ENCODE data around the gene CPNE4.
"Not testable (repeated sequence)": the region's sequence is repeated elsewhere in the genome, so short reads cannot be mapped to it uniquely, and the experiment has no call there.

Gene CPNE4

DNA sequence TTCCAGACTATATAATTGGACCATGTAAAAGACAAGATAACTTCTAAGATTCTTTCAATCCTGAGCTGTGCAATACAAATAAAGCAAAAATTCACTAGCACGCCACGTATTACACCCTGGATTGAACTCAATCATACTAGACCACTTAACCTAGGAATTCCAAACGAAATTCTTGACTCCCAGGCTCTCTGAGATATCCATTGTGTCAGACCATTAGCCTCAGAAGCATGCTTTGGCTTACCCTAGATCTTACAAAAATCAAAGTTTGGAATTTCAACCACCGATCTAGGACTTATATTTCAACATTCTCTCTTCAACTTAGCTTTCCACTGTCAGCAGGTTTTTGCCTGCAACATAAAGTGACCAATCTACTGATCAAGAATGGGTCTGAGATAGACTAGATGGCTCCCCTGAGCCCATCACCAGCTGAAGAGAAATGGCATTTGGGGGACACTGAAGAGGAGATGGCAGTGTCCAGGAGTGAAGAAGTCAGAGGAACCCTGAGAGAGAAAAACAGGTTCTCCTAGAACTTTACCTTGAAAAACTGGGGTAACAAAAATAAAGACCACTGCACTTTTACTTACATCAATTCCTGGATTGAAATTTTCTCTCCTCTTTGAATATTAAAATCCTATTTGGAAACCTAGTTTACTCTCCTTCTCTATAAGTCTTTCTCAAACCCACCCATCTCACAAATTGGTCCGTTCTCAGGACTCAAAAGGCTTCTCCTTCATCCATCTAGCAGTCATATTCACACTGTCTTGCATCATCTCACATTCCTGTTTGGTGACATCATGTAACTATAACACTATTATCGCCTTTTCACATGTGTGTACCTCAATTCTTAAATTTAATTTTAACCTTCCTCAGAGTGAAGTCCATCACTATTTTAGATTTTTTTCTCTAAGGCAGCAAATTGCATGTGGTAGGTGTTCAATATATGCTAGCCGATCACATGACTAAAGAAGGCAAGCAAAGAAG is 18.5 kb downstream of the CPNE4 start:
- DNase-seq, result no peak

DNA sequence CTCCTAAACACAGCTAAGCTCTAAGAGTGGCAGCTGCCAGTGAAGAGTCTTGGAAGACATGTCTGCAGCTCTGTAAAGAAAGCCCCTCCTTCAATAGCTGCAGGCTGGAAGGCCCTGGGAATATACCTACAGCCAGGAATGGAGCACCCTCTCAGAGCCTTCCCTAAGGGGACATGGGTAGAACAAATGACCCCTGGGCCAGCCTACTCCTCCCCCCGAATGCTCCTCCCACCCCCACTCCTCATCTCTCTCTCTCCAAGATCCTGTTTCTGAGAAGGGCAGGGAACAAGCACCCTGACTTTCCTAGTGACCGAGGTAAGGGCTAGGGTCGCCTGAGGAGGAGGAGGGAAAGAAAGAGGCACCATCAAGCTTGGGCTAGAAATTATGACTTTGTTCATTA is 20.7 kb downstream of the CPNE4 start:
- no peak for DNase-seq

DNA sequence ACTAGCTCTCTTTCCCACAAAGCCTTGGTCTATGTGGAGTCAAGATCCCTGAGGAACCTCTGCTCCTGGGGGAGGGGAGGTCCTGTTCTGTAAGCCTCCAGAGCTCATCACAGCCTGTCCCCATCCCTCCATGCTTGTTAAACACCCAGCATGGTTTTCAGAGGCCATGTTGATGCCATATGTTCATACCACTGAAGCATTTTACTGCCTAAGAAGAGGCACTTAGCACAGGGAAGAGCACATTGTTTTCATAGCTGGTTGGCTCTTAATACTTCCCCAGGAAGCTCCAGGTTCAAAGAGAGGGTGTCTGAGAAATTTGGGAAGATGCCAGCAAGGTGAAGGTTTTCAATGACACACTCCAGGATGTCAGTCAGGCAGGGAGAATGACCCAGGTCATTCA is 25.6 kb downstream of the CPNE4 start:
- no peak for DNase-seq

DNA sequence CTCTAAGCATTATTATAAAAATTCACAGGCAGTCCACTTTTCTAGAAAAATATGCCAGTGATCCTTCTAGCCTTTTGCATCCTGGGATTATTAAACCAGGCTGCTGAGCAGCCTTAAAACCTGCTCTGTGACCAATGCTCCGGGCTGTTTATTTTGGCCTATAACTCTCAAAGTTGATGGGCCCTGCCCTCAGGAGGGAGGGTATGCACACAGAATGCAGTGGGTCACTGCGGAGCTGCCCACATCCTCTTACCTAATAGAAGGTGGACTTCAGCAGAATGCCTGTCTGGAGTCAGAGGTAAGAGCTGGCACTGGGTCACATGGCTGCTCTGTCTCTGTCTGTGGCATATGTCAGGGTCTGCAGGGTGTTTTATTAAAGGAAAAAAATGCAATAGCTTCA is 26.0 kb downstream of the CPNE4 start:
- DNase-seq, result no peak

DNA sequence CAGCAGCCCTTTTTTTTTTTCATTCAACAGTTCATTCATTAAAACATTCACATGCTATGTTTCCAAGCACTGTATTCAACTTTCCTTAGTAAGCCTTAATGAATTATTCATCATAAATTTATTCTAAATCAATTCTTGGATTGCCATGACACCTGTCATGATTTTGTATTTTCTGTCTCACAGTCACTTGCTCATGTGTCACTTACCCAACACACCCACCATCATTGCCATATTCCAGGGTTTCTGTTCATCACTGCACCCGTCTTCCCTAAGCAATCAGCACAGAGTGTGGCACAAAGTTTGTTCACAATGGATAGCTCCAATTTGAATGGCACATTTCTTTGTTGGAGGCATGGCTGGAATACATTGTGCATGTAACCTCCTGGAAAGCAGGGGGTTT is 27.2 kb downstream of the CPNE4 start:
- no peak for DNase-seq

DNA sequence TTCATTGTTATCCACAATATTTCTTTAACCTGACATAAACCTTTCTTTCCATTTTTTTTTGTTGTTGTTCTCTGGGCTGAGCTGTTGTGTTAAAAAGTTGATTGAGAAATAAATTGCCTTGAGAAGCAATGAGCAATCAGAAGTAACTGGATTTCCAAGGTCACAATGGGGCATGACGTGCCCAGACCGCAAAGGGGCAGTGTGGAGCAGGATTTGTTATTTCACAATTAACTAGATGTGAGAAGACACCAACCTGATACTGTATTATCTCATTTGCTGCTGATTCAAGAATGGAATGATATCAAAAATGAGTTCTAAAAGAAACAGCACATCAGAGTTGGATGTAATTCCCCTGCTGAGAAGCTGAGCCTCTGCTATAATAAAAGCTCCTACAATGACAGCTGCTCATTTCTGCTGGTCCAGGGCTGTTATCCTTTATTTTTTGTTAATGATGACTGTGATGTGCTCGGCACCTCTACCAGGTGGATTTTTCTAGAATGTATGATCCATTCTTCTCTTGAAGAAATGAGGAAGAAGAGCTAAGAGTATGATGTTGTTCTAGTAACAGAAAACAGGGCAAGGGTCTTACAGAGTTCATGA is 28.1 kb downstream of the CPNE4 start:
- peak; percentile 45 to 59 for DNase-seq

DNA sequence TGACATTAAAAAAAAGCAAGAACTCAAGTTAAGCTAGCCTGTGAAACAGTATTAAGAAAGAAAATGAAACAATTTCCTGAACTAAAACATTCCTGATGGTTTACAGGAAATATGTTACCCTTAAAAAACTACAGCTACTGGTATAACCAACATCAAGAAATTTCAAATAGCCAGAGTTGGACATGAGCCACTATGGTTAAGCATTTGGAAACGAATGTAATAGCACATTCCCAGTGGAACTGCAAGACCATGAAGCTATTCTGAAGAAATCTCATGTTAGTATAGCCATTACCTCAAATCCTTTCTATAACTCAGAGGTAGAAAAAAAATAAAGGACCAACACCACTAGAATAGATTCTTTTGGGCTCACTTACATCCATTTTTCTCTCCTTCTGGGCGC is 30.2 kb downstream of the CPNE4 start:
- DNase-seq, result no peak

DNA sequence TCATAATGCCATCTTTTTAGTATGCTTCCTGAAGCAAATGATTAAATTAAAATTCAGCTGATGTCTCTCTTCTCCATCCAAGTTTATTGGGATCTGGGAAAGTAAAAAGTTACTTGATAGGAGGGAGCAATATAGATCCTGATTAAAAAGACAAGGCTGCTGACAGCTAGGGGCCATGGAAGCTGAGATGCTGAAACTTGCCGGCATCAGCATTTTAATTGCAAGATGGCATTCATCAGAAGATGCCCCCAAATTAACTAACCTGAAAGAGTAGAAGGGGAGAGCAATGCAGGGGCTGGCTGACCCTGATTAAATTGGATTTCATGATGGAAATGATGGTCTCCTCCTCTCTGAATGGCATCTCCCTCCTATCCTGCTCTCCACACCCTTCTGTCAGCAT is 31.1 kb downstream of the CPNE4 start:
- DNase-seq, result no peak

DNA sequence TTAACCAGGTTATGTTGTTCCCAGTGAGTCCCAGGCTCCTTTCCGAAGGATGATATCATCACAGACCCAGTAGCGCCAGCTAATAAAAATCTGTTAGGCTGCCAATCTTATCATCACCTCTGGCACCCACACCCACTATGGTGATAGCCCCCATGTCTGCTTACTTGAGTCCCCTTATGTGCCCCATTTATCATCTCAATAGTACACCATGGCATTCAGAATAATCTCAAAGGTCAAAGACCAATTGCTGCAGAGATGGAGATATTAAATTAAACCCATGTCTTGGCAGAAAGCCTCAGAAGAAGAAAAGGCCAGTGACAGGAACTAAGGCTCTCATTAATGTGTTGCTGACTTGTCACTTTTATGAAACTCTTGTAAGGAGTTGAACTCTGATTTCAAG is 32.8 kb downstream of the CPNE4 start:
- no peak for DNase-seq

DNA sequence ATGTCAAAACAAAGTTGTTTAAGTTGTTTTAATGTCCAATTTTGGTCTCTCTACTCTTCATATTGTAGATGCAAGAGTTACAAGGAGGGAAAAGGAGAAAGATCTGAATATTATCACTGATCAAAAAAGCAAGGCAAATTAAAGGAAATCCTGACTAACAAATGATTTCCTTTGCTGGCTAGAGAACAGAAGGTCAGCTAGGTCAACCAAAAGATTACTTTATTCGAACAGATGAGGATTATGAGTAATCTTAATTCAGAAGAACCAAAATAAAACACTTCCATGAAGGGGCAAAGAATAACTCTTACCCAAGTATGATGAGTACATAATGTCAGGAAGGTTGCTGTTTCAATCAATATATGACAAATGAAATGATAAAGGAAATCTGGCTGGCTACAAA is 33.8 kb downstream of the CPNE4 start:
- DNase-seq, result no peak

DNA sequence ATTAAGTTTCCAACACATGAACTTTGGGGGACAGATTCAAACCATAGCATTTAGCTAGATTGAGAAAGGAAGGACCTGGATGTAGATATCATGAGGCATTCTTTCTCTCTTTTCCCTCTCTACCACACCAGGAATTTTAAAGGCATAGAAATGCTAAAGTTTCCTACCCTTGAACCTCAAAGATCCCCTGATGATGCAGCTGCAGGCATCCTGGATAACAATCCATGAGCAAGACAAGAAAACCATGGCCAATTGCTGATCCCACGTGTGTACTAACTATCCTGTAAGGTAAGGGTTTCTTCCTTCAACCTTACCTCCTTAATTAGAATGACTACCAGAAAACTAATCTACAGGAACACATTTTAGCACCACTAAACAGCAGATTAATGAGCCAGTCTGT is 36.8 kb downstream of the CPNE4 start:
- DNase-seq, result no peak

DNA sequence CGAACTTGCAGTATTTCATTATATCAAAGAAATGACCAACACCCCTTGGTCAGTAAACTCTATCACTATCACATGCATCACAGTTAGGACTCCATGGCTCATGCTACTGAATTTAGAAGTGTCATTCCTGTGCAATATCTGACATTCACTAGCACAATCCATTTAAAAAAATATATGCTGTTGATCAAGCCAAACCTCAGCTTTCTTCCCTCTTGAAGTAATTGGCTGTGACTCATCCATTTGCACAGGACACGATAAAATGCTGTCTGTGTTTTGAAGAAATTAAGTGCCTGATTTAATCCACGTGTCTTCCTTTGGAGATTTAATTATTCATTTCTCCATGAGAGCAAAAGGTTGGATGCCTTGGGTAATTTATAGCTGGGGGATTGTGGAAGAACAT is 38.9 kb downstream of the CPNE4 start:
- DNase-seq, result no peak

DNA sequence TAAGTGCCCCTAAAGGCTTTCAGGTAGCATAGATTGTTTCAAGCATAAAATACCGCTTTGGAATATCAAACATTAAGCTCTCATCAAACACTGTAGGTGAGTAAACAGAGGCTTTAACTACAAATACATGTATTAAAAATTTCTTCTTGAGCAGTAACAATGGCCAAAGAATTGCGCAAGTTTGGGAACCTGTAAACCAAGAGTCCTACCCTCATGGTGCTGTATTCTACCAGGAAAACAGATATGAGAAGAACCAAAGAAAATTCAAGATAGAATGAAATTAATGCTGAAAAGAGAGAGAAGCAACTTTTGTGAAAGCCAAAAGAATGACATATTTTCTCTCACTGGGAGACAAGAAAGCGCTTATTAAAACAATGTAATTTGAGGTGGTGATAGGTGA is 45.5 kb downstream of the CPNE4 start:
- DNase-seq, result no peak

DNA sequence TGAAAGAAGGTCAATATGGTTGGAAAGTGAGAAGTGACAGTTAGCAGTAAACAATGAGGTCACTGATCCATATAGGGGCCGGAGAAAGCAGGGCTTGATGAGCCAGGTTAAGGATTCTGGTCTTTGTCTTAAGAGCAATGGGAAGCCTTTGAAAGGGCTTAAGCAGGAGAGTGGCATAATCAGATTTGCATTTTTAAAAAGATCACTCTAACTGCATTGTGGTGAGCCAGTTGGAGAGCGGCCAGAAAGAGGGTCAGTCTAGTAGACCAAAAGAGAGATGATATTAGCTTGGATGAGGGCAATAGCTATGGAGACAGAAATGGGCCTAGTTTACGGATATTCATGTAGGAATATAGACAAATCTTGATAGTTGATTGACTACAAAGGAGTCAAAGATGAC is 46.6 kb downstream of the CPNE4 start:
- no peak for DNase-seq

DNA sequence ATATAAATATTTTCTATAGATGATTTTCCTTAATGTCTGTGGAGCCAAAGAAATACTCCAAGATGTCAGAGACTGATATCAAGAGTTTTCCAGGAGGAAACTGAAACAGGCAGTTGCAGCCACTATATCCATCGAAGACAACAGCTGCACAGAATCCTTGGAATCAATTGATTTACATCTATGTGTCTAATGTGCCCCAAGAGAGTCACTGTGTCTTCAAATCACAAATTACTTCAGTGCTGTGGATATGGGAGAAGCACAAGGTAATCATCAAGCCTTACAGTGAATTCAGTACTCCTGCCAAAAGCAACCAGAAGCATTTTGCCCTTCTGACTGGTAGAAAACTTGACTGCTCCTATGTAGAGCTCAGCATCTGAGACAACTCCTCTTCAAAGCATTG is 51.1 kb downstream of the CPNE4 start:
- DNase-seq, result no peak

DNA sequence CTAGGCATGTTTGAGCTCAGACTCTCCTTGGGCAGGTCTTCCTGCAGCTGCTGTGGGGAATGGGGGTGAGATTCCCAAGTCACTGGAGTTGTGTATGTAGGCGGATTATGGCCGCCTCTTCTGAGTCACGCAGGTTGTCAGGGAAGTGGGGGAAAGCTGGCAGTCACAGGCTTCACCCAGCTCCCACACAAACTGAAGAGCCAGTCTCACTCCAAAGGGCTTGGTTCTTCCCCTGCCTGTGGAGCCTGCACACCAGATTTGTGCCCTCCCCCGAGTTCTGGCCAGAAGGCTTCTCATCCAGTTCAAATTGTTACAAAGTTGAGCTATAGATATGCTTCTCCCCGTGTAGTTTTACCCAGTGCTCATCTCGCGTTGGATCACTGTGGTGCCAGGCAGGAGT is 53.5 kb downstream of the CPNE4 start:
- no peak for DNase-seq

DNA sequence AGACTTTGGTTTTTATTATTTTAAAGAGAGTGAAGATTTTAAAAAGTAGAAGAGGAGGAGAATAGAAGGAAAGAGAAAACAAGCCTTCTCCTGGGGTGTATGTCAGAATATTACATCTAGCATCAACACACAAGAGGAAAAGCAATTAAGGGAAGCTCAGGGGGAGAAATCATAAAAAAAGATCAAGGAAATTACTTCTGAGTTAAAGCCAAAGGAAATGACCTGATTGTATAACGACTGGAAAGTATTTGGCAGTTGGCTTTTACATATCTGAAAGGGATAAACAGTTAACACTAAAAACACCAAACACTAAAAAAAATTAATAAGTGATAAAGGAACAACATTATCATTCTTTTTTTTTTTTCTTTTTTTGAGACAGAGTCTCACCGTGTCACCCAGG is 58.4 kb downstream of the CPNE4 start:
- no peak for DNase-seq

DNA sequence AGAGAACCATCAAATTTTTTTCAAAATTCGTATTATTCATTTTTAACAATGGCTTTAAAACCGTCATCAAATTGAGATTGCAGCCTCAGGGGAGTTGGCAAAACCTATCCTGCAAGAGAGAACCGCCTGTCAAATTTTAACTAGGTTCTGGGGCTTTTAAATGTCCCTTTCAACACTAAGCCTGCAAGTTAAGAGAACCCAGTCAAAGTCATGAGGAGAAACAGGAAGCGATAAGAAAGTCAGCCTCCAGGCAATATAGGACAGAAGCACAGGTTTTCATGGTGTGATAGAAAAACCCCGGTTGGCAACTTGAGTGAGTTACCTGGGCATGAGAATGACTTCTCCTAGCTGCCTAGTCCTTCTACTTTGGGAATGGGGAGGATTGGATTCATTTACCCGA is 59.8 kb downstream of the CPNE4 start:
- DNase-seq, result no peak

DNA sequence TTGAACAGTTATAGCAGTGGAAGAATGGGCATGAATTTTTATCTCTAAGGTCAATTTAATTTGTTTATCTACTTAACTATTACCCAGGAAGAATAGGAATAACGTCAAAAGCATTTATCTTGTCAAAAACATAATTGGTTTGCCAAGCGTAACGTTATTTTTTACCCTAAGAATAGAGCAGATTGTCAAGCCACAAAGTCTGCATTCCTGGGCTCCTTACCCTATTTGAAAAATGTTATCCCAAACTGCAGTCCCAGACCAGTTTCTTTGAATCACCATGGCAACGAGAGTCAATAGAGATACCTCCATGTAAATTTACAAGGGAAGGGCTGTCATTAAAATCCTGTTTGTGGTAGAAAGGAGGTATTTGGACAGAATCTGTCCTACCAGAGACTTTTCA is 61.1 kb downstream of the CPNE4 start:
- DNase-seq, result no peak

DNA sequence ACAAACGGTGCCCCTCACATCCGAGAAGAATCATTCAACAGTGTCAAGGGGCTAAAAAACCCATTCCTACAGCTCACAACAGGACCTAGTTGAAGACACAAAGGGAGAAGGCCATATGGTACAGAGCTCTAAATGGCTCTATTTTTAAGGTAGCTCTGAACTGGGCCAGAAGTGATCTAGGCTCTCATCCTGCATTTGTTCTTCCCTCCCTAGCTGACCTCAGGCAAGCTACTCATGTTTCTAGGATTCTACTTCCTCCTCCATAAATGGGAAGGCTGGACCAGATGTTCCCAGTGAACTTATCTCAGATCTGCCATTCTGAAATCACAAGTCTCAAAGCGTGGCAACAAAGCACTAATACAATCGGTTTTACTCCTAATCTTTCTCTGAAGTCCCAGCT is 62.3 kb downstream of the CPNE4 start:
- DNase-seq, result no peak

DNA sequence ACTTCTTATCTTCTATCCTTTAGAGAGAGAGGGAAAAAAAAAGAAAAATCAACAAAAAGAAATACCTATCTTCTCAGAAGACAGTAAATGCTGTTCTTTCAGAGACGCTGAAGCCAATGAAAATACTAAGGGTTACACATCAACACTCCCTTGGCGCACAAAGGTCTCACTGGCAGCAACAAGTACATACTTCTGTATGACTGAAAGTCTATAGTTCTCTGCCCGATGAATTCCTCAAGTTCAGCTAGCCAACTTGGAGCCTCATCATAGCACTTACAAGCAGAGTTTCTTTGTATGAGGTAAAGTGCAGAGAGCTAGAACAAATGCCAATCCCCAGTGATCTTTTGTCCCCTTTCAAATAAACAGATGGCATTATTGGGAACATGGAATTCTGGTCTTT is 62.7 kb downstream of the CPNE4 start:
- no peak for DNase-seq

DNA sequence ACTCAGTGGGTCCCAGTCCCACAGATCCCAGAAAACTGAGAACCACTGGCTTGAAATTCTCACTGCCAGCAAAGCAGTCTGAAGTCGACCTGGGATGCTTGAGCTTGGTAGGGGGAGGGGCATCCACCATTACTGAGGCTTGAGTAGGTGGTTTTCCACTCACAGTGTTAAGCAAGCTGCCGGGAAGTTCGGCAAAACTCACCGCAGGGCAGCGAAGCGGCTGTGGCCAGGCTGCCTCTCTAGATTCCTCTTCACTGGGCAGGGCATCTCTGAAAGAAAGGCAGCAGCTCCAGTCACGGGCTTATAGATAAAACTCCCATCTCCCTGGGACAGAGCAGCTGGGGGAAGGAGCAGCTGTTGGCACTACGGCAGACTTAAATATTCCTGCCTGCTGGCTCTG is 71.4 kb downstream of the CPNE4 start:
- not testable (repeated sequence) for DNase-seq

DNA sequence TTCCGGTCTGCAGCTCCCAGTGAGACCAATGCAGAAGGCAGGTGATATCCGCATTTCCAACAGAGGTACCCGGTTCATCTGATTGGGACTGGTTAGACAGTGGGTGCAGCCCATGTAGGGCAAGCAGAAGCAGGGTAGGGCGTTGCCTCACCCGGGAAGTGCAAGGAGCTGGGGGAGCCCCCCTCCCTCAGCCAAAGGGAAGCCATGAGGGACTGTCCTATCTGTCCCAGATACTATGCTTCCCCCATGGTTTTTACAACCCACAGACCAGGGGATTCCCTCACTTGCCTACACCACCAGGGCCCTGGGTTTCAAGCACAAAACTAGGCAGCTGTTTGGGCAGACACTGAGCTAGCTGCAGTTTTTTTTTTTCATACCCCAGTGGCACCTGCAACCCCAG is 71.8 kb downstream of the CPNE4 start:
- no peak for DNase-seq

DNA sequence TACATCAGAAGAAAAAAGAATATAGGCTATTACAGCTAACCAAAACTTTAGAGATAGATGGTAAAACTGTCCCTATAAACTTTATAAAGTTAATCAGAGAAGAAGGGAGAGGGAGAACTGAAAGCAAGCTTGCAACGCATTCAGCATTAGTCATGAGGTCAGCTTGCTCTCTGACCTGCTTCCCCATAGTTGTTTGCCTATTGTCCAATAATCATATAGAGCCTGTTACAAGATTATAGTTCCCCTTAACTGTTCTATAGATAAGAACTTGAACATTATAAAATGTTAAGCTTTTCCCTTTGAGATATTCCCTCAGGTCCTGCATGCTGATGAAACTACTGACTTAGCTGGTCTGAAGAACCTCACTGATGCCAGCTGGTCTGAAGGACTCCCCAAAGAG is 74.5 kb downstream of the CPNE4 start:
- no peak for DNase-seq

DNA sequence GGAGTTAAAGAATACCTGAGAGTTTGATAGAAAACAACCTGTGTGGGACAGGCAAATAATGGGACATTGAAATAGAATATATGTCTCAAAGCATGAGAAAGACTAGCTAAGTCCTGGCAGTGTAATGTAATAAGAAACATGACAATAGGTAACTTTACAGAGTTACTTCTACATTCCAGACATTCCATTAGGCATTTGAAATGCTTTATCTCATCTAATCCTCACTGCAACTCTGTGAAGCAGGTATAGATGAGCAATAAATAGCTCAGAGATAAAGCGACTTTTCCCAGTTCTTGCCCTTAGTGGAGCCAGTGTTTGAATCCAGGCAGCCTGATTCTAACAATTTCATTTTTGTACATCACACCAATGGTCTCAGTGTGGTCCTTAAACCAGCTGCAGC is 76.8 kb downstream of the CPNE4 start:
- DNase-seq, result no peak
